ENCODE measurements around the gene SUFU.

DNA sequence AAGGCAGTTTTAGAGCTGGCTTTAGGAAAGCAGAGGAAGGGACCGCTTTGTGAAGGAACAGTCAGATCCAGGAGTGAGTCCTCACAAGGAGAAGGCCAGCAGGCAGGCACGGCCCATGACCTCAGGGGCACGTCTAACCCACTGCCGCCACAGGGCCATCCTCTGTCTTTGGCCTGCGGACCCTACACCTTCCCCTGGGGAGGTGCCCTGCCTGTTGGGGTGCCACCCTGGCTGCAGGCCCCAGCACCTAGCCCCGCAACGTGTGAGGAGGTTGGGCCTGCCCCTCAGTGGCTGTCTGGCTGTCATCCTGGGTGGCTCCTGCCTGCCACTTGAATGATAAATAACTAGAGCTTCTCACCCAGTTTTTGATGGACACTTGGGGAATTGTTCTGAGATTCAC is 109.5 kb downstream of the SUFU start:
- no peak for TF ChIP-seq CTCF (IDR thresholded peaks at IDR 0.05)
- TF ChIP-seq EZH2 (IDR thresholded peaks at IDR 0.05; ENCODE audit: borderline replicate concordance, insufficient read depth, low read depth, low read length, poor library complexity, severe bottlenecking) = no peak

All from B cell (primary cell).